Activated T-helper 9 cell treated with anti-CD3 and anti-CD28 coated beads, Interleukin-2, amount 50 U/mL, for 16 hours (primary cell): ENCODE data around the gene LONRF3.

Experiments used
- DNase-seq: peaks from one replicate; pipeline ENCODE4 v3.0.0-alpha.2; 2020; ENCODE audit warnings: low read depth

LONRF3 gene

DNA sequence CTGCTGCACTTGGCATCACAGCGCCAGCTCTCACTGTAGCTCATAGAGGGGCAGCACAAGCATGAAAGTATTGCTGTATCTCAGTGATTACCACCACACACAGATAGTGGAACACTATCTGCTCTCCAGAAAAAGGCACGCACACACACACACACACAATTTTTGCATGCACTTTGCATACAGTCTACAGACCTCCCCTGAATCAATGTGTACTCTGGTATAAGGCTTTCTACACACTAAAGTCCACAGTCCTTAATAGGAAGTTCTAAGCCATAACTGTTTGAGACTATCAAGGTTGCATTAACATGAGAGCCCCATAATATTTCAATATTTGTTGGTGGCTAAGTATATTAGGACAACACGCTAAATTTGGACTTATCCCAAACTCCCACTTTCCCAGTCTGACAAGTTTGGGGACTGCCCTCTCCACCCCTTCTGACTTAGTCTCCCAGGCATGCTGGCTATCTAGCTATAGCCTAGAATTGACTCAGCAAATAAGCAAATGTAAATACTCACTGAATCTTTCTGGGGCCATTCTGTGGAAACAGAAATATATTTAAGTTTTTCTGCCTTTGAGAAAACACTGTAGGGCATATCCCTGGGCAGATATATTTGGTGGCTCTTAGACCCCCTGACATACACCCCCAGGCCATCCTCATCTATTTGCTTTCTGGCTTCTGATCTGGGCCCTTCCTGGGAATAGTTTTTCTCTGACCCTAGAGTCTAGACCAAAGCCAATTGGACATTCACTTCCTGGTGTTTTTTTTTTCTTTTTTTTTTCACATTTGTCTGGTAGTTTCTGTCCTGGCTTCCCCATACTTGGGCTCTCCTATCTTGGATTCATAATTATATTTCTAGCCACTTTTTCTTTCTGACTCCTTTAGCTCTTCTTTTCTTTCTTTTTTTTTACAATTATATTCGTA is 62.0 kb downstream of the LONRF3 start:
- DNase-seq = no peak

- no peak for DNase-seq
Measured at GRCh38 chrX:119040432-119040831, 66.0 kb downstream of the LONRF3 start.

- DNase-seq = no peak
Measured at GRCh38 chrX:119041175-119041574, 66.8 kb downstream of the LONRF3 start.

DNA sequence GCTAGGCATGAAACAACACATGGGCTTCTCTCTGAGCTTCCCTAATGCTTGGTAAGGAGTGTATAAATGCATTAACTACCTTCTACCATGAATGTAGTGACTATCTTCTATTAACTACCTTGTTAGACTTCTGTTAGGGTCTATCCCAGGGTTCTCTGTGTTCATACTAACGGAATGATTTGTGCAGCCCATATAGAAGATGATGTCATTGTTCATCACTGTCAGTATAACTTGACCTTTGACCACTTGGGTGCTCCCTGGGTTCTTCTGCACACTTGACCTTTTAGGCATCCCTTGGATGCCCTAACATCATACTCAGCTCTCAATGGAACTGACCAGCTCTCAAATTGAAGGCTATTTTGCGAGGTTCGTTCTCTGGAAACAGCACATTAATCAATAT is 67.6 kb downstream of the LONRF3 start:
- no peak for DNase-seq

DNA sequence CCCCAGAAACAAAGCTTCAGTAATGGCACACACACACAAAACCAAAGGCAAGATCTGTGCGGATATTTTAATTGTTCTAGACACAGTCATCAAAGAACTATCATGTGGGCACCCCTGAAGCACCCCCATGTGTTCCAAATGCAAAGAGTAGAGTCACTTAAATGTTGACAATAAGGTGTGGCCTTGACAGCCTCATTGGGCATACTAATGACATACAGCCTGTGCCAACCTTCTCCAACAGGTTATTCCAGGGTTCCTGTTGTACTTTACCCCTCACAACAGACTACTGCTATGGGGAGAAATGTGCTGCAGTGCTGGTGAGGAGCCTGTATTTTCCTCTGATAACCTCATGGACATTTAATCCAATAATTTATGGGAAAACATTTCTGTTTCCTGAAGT is 68.6 kb downstream of the LONRF3 start:
- no peak for DNase-seq

DNA sequence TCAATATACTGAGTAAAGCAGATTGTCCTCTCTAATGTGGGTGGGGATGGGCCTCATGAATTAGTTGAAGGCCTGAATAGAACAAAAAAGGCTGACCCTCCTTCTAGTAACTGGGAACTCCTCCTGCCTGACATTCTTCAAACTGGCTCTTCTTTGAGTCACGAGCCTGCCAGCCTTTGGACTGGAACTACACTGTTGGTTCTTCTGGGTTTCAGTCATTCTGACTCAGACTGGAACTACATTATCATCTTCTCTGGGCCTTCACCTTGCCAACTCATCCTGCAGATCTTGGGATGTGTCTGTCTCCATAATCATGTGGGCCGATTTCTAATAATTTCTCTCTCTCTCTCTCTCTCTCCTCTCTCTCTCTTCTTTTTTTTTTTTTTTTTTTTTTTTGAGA is 71.5 kb downstream of the LONRF3 start:
- no peak for DNase-seq

DNA sequence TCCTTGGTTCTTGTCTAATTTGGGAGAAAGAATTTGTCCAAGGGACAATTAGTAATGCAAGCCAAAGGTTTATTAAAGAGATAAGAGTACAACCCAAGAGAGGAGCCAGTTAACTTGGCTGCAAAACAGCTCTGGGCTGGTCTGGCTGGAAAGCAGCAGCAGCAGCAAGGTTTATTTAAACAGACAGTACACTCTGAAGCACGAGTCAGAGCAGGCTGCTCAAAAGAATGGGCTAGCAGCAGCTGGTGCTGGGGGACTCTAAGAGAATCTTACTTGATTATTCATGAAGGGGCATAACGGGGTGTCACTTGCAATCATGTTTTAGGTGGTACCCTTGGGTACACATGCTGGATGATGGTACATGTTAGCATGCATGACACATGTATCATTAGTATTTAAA is 81.3 kb downstream of the LONRF3 start:
- no peak for DNase-seq

GRCh38 chrX:119062750-119063374 is 88.4 kb downstream of the LONRF3 start:
- DNase-seq = no peak

- DNase-seq = no peak
Measured at GRCh38 chrX:119063428-119063827, 89.0 kb downstream of the LONRF3 start.

- peak; percentile 8 for DNase-seq
Measured at GRCh38 chrX:119067023-119067739, 92.8 kb downstream of the LONRF3 start.
